SHP77 (cell line): Measurements from ENCODE around the gene GALNT16.

Experiments used
- DNase-seq, 2 experiments: peaks; one replicate each; lab custom pipeline; 2025; lab: John Stamatoyannopoulos, UW

The GALNT16 gene

GRCh38 chr14:69405762-69406161 lies 145.8 kb downstream of the GALNT16 start:
- DNase-seq = no peak
